Kidney (tissue), 14 donors: ENCODE data around the gene SNED1. TPM values are rescaled to one million over a fixed set of nuclear protein-coding genes. Genes with fewer than 3 reads are reported as not detected.

Experiments
- DNase-seq, 5 donors: peaks; one replicate each; pipeline ENCODE4 v3.0.0-alpha.2; 2013 to 2020
- FAIRE-seq: peaks from 2 replicates; lab custom pipeline; 2012; peaks lifted over from hg19 to GRCh38; lab: Jason Lieb, UNC
- H3K27ac ChIP-seq, 2 donors: one replicate each; pipeline ENCODE4 v1.7.0; 2013; ENCODE audit warnings: low read depth in 2 of 2, low read length in 2 of 2, inconsistent platforms in 1 of 2
- H3K27me3 ChIP-seq: one replicate; pipeline ENCODE4 v1.7.1; 2013; ENCODE audit warnings: low read length, inconsistent platforms; ENCODE audit not compliant: control insufficient read depth, insufficient read depth
- H3K36me3 ChIP-seq, 3 donors: one replicate each; pipeline versions ENCODE4 v1.7.0 to v1.7.1; 2013; ENCODE audit warnings: low read length in 3 of 3, control low read depth in 1 of 3, inconsistent platforms in 1 of 3; ENCODE audit not compliant: insufficient read depth in 3 of 3, control insufficient read depth in 2 of 3
- H3K4me1 ChIP-seq, 3 donors: one replicate each; pipeline versions ENCODE4 v1.7.0 to v1.7.1; 2013; ENCODE audit warnings: low read length in 3 of 3, inconsistent platforms in 1 of 3, low read depth in 1 of 3; ENCODE audit not compliant: control insufficient read depth in 2 of 3, insufficient read depth in 2 of 3
- H3K4me3 ChIP-seq, 3 donors: one replicate each; pipeline versions ENCODE4 v1.7.0 to v1.8.1; 2013; ENCODE audit warnings: low read length in 3 of 3, control low read depth in 1 of 3, inconsistent platforms in 1 of 3
- H3K9ac ChIP-seq, 3 donors: one replicate each; pipeline versions ENCODE4 v1.7.0 to v1.7.1; 2013; ENCODE audit warnings: low read length in 3 of 3, control low read depth in 1 of 3, inconsistent platforms in 1 of 3
- H3K9me3 ChIP-seq, 3 donors: one replicate each; pipeline versions ENCODE4 v1.7.0 to v1.7.1; 2013; ENCODE audit warnings: low read length in 3 of 3, control low read depth in 1 of 3, inconsistent platforms in 1 of 3; ENCODE audit not compliant: control insufficient read depth in 2 of 3, insufficient read depth in 1 of 3
- CTCF ChIP-seq: IDR thresholded peaks from 3 replicates; pipeline ENCODE4 v1.5.1; 2012; ENCODE audit warnings: mild to moderate bottlenecking, moderate library complexity, borderline replicate concordance; ENCODE audit not compliant: insufficient read depth; ENCODE audit errors: extremely low read depth
- intact Hi-C: fragments of 100-400 bp; cut with DNase I; formaldehyde crosslinking; loops from one replicate; pipeline ENCODE4 v1.11.1; 2022
- polyA plus RNA-seq: library from polyadenylated mRNA; stranded (reverse); fragments of 350-450 nt; fragmentation: Illumina TruSeq; extraction: RNeasy Lipid Tissue Mini Kit (QIAGEN cat#74804); gene quantifications from one replicate; pipeline ENCODE4 v1.2.3, GENCODE V29; 2014; ENCODE audit warnings: low read depth, low replicate concordance; ENCODE audit not compliant: insufficient read depth
- total RNA-seq: library from RNA; stranded (reverse); fragmentation: NEBNext Ultra II Directional; extraction: Animal tissue kit (Norgen Biotek cat#: 25700); gene quantifications from one replicate; pipeline ENCODE4 v1.2.1, GENCODE V29; 2021
- donor health status: control.
- donor health status: control.
- donor health status: control.
- donor health status: control.
- donor health status: control.
- donor health status: DM: yes; HTN: yes; CAD: no.
- donor health status: Normal renal cell carcinoma (clear cell type).

Gene SNED1
- total and polyA plus RNA-seq, 2 donors from 2014 or later: 3.0 to 42.1 TPM

DNA sequence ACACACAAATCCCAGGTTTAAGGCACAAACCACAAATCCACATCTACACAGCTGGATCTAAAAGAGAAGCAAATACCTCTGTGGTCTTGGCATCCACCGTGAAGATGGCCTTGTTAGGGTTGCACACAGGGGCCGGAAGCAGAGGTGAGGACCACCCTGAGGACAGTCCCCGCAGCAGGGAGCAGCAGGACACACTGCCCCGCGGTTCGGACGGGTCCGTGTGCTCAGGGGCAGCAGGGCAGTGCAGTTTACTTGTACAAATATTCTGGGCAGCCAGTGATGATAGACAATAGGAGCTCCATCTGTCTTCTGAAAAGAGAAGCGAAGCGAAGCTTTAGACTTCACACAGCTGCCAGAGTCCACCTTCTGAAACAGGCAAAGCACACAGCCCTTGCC, 142.0 kb downstream of the SNED1 start:
- H3K36me3 ChIP-seq: no peaks in the 10 kb centered on the region
- no peaks in the 10 kb centered on the region for H3K9me3 ChIP-seq
- H3K27ac ChIP-seq: no peak overlapping the region
- FAIRE-seq: no peak
- intact Hi-C loops: no loop called here
- H3K4me3 ChIP-seq: no peak overlapping the region
- peak in 1 of 5 donors; percentile 40 for DNase-seq
- H3K9ac ChIP-seq: no peak overlapping the region
- H3K4me1 ChIP-seq: peaks cover 0 to under 1% (median 0%) of the 10 kb centered on the region in 3 donors
- no peaks in the 10 kb centered on the region for H3K27me3 ChIP-seq
- no peak for TF ChIP-seq CTCF

DNA sequence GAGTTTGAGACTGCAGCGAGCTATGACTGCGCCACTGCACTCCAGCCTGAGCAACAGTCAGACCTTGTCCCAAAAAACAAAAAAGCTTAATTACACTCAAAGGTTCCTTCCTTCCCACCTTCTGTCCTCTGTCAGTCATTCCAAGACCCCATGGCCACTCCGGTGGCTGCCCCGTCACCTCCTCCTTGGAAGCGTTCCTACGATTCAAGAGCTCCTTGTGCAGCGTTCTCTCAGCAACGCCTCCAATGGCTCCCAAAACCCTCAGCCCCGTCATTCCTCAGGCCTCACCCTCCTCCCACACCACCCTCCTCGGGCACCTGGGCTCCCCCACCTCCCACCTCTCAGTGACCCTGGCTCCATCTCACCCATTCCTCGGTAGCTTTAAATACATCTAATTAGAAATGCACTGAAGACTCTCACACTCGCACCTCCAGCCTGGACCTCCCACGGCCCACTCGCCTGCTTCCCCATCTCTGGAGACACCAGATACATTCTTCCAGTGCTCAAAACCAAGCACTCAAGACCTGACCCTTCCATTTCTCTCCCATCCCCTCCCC, 142.9 kb downstream of the SNED1 start:
- intact Hi-C loops: no loop called here
- TF ChIP-seq CTCF: no peak
- FAIRE-seq: no peak

DNA sequence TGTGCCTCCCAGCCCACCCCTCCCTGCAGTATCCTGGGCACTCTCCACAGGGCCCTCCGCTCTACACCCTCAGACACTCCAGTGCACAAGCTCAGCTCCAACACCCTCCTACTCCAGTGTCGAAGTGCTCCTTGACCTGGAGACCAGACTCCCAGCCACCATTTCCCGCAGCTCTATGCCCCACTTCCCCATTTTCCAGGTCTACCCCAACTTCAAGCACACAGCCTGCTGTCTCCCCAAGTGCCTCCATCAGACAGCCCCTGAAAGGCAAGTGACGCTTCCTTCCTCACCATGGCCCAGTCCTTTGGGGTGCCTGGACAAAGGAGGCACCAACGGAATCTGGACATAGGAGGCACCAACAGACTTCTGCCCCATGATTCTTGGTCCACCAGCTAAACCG, 143.6 kb downstream of the SNED1 start:
- FAIRE-seq: no peak
- no peaks in the 10 kb centered on the region for H3K36me3 ChIP-seq
- TF ChIP-seq CTCF: no peak

More for the DNA sequence above, 142.9 kb downstream of the SNED1 start:
- Histone ChIP-seq H3K9me3 (no peaks in the 10 kb centered on the region), H3K27me3 (no peaks in the 10 kb centered on the region), H3K9ac (no peak overlapping the region), H3K36me3 (no peaks in the 10 kb centered on the region), H3K4me3 (no peak overlapping the region), H3K4me1 (no peaks in the 10 kb centered on the region), H3K27ac (no peak overlapping the region)
- peak in 1 of 5 donors; percentile 26 for DNase-seq

GRCh38 chr2:241142593-241142992, 144.2 kb downstream of the SNED1 start:
- Histone ChIP-seq H3K27me3 (no peaks in the 10 kb centered on the region), H3K4me3 (no peak overlapping the region), H3K9ac (no peak overlapping the region), H3K4me1 (no peaks in the 10 kb centered on the region), H3K9me3 (no peaks in the 10 kb centered on the region), H3K27ac (no peak overlapping the region), H3K36me3 (no peaks in the 10 kb centered on the region)
- DNase-seq (peak in 1 of 5 donors; percentile 26), FAIRE-seq (no peak)
- intact Hi-C loops: no loop called here
- TF ChIP-seq CTCF: no peak

More for the DNA sequence above, 143.6 kb downstream of the SNED1 start:
- H3K27ac ChIP-seq: no peak overlapping the region
- intact Hi-C loops: no loop called here
- H3K27me3 ChIP-seq: no peaks in the 10 kb centered on the region
- no peak overlapping the region for H3K9ac ChIP-seq
- no peaks in the 10 kb centered on the region for H3K4me1 ChIP-seq
- no peak overlapping the region for H3K4me3 ChIP-seq
- peak in 1 of 5 donors; percentile 9 for DNase-seq
- no peaks in the 10 kb centered on the region for H3K9me3 ChIP-seq
